Psoas muscle (tissue), 8 donors: ENCODE measurements around the gene DEDD2. TPM values are rescaled to one million over a fixed set of nuclear protein-coding genes. Genes with fewer than 3 reads are reported as not detected.

Experiments used
- ATAC-seq, 4 donors: fragments of 200-7000 bp; cut with Tn5 transposase; one replicate each; pipeline ENCODE4 v1.9.1; 2020; ENCODE audit warnings: moderate library complexity in 3 of 4, mild to moderate bottlenecking in 2 of 4
- DNase-seq, 2 donors: peaks; one replicate each; pipeline ENCODE4 v3.0.0-alpha.2; 2020
- H3K27ac ChIP-seq: fragments of 200-600 bp; one replicate; pipeline ENCODE4 v1.8.0; 2022
- H3K27me3 ChIP-seq, 3 donors: fragments of 200-600 bp in 1 of 3; one replicate each; pipeline versions ENCODE4 v1.6.1 to v1.8.0; 2013 to 2022; ENCODE audit warnings: low read length in 2 of 3, mild to moderate bottlenecking in 2 of 3, moderate library complexity in 1 of 3; ENCODE audit not compliant: insufficient read depth in 3 of 3
- H3K36me3 ChIP-seq, 2 donors: fragments of 200-600 bp in 1 of 2; one replicate each; pipeline versions ENCODE4 v1.6.1 to v1.8.0; 2013 to 2022; ENCODE audit warnings: low read depth in 1 of 2, mild to moderate bottlenecking in 1 of 2, moderate library complexity in 1 of 2; ENCODE audit not compliant: insufficient read depth in 1 of 2
- H3K4me1 ChIP-seq: fragments of 200-600 bp; one replicate; pipeline ENCODE4 v1.8.0; 2022
- H3K4me3 ChIP-seq: fragments of 200-600 bp; one replicate; pipeline ENCODE4 v1.8.0; 2022; ENCODE audit warnings: mild to moderate bottlenecking
- H3K9me3 ChIP-seq: fragments of 200-600 bp; one replicate; pipeline ENCODE4 v1.8.0; 2022
- WGBS, 3 donors: extraction: QIAGEN DNeasy Blood & Tissue Kit; methylation state at CpG; one replicate each; pipeline versions ENCODE4 v1.1.6 to v1.1.7; 2013; 5-methylcytosine and 5-hydroxymethylcytosine counted together
- intact Hi-C, 2 donors: fragments of 100-400 bp; cut with DNase I; formaldehyde crosslinking; loops; one replicate each; pipeline versions ENCODE4 v1.11.0 to v1.14.2; 2022
- polyA plus RNA-seq, 3 donors: library from polyadenylated mRNA; stranded (reverse); fragments of 200-250 nt; gene quantifications; one replicate each; pipeline ENCODE4 v1.2.3, GENCODE V29; 2013
- total RNA-seq, 4 donors: library from RNA; stranded (reverse); fragmentation: NEBNext Ultra II Directional in 2 of 4; extraction: Animal tissue kit (Norgen Biotek cat#: 25700) in 2 of 4; gene quantifications; one replicate each; pipeline versions ENCODE4 v1.2.1 to v1.2.4, GENCODE V29; 2021 to 2023
- TF ChIP-seq, protein P1 (sequence below): fragments of 200-600 bp; IDR thresholded peaks from one replicate; pipeline ENCODE4 v1.8.0; 2022; ENCODE audit warnings: antibody characterized with exemption
- donor health status: healthy with polysubstance abuse.
- donor health status: DM: no; HTN: no; CAD: no; lungs with moderate emphysema.
- donor health status: Bipolar disorder and iron deficiency.
- donor health status: healthy.
- donor health status: DM: yes; HTN: yes; CAD: no.
- donor health status: DM: no; HTN: no; CAD: no.
- donor health status: DM: no; HTN: no; CAD: no.
- donor health status: DM: yes; HTN: yes; CAD: no.

The DEDD2 gene
- total and polyA plus RNA-seq, 7 donors = 8.8 to 26.1 (median 12.1) TPM

GRCh38 chr19:42212886-42213285 is 4.6 kb downstream of the DEDD2 start:
- no peak overlapping the region for H3K27ac ChIP-seq
- H3K36me3 ChIP-seq = peaks cover 7 to 73% of the 10 kb centered on the region in 2 donors
- H3K4me3 ChIP-seq = no peak overlapping the region
- ATAC-seq (no peak), DNase-seq (no peak)
- TF ChIP-seq, protein P1, sequence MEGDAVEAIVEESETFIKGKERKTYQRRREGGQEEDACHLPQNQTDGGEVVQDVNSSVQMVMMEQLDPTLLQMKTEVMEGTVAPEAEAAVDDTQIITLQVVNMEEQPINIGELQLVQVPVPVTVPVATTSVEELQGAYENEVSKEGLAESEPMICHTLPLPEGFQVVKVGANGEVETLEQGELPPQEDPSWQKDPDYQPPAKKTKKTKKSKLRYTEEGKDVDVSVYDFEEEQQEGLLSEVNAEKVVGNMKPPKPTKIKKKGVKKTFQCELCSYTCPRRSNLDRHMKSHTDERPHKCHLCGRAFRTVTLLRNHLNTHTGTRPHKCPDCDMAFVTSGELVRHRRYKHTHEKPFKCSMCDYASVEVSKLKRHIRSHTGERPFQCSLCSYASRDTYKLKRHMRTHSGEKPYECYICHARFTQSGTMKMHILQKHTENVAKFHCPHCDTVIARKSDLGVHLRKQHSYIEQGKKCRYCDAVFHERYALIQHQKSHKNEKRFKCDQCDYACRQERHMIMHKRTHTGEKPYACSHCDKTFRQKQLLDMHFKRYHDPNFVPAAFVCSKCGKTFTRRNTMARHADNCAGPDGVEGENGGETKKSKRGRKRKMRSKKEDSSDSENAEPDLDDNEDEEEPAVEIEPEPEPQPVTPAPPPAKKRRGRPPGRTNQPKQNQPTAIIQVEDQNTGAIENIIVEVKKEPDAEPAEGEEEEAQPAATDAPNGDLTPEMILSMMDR = no peak
- H3K27me3 ChIP-seq = no peaks in the 10 kb centered on the region
- 84 to 94% (median 89%) methylated on average over 1 of the region's 1 CpG for WGBS, 3 donors
- H3K9me3 ChIP-seq = no peaks in the 10 kb centered on the region
- peaks cover 16% of the 10 kb centered on the region for H3K4me1 ChIP-seq
- intact Hi-C loops = no loop called here

- Histone ChIP-seq H3K27me3 (no peaks in the 10 kb centered on the region), H3K9me3 (no peaks in the 10 kb centered on the region), H3K36me3 (peaks cover 7 to 96% of the 10 kb centered on the region in 2 donors), H3K27ac (no peak overlapping the region), H3K4me1 (no peaks in the 10 kb centered on the region), H3K4me3 (no peak overlapping the region)
- intact Hi-C loops = no loop called here
- ATAC-seq (no peak), DNase-seq (peak in 1 of 2 donors; percentile 23)
- TF ChIP-seq, protein P1 = no peak
- 84 to 92% (median 85%) methylated on average over 11 of the region's 11 CpGs for WGBS, 3 donors
Observed at GRCh38 chr19:42208612-42209011, 8.9 kb downstream of the DEDD2 start.

- Histone ChIP-seq H3K4me1 (no peaks in the 10 kb centered on the region), H3K9me3 (no peaks in the 10 kb centered on the region), H3K4me3 (no peak overlapping the region), H3K27me3 (no peaks in the 10 kb centered on the region), H3K27ac (no peak overlapping the region), H3K36me3 (peaks cover 7 to 96% of the 10 kb centered on the region in 2 donors)
- TF ChIP-seq, protein P1 = no peak
- ATAC-seq (peak in 1 of 4 donors; percentile 45), DNase-seq (no peak)
- intact Hi-C loops = no loop called here
- WGBS, 3 donors = 82 to 89% (median 85%) methylated on average over 6 of the region's 6 CpGs
Observed at GRCh38 chr19:42207767-42208271, 9.7 kb downstream of the DEDD2 start.

DNA sequence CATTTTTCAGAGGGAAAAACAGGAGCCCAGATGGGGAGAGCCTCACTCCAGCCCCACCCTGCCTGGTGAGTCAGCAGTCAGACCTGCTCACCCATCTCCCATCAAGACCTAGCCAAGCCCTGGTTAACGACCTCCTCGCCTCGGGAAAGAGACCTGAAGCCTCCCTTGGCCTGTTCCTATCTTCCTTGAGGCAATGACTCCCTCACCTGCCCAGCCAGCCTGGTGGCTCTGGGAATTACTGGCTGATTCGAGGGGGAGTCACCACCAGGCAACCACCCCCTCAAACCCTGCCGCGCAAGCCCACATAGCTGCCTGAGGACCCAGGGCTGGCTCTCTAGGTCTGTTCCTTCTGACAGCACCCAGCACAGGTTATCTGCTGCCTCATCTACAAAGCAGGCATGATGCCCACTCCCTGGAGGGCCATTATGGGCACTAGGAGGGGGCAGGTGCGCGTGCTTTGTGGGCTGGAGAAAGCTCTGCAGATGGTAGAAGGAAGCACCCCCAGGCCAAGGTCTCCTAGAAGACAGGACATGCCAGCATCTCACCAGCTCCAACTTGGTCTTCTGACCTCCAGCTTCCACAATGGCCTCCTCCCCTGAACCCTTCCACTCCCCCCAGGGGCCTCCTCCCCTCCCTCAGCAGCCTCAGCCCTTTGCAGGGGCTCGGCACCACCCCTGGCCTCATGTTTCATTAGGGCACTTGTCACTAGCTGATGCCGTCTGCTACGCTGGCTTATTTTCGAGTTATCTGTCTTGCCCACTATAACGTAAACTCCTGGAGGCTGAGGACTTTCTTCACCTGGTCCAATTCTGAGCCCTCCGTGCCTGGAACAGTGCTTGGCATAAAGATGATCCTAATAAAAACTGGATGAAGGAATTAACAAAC is 10.4 kb downstream of the DEDD2 start:
- WGBS, 3 donors = 86 to 89% (median 89%) methylated on average over 14 of the region's 14 CpGs
- no peaks in the 10 kb centered on the region for H3K9me3 ChIP-seq
- H3K36me3 ChIP-seq = peaks cover 7 to 96% of the 10 kb centered on the region in 2 donors
- H3K27me3 ChIP-seq = no peaks in the 10 kb centered on the region
- intact Hi-C loops = no loop called here
- H3K4me3 ChIP-seq = no peak overlapping the region
- DNase-seq (no peak), ATAC-seq (peak in 1 of 4 donors; percentile 32)
- TF ChIP-seq, protein P1 = no peak
- H3K27ac ChIP-seq = no peak overlapping the region
- no peaks in the 10 kb centered on the region for H3K4me1 ChIP-seq
